Stomach (tissue), 4 donors: ENCODE data around the gene RERE.

ENCODE experiments used
- CTCF ChIP-seq, 7 experiments: fragments of 450-650 bp in 4 of 7; fragments of 200-600 bp in 3 of 7; sonication (generic) in 3 of 7; IDR thresholded peaks; one replicate each; pipeline ENCODE4 v1.5.1; 2016 to 2019; ENCODE audit warnings: antibody characterized with exemption in 7 of 7, control low read depth in 2 of 7, mild to moderate bottlenecking in 1 of 7
- POLR2AphosphoS5 ChIP-seq, 3 donors: sonication (generic); formaldehyde crosslinking; IDR thresholded peaks; one replicate each; pipeline ENCODE4 v1.6.1; 2016; ENCODE audit warnings: antibody characterized with exemption in 3 of 3

- TF ChIP-seq CTCF (IDR thresholded peaks at IDR 0.05) (no peak), POLR2AphosphoS5 (IDR thresholded peaks at IDR 0.05) (peak in 1 of 3 donors; percentile 29)
Measured at GRCh38 chr1:8660411-8660828, 157.0 kb downstream of the RERE start.
